Panc1 (cell line): ENCODE results near the gene TC2N.

Experiments used
- POLR2AphosphoS5 ChIP-seq: IDR thresholded peaks from 2 replicates; pipeline ENCODE4 v1.6.1; 2012; ENCODE audit warnings: mild to moderate bottlenecking, low read depth, low read length, moderate library complexity
- SIN3A ChIP-seq: IDR thresholded peaks from 2 replicates; pipeline ENCODE4 v1.6.1; 2012; ENCODE audit warnings: low read depth, mild to moderate bottlenecking, low read length, moderate library complexity, borderline replicate concordance; ENCODE audit not compliant: insufficient read depth
- TCF7L2 ChIP-seq: IDR thresholded peaks from 2 replicates; pipeline ENCODE4 v1.6.1; 2011; ENCODE audit warnings: mild to moderate bottlenecking, low read depth, low read length, inconsistent platforms
- TF ChIP-seq, protein P1 (sequence below): fragments of 450-650 bp; IDR thresholded peaks from 2 replicates; pipeline ENCODE4 v1.5.1; 2017; ENCODE audit warnings: mild to moderate bottlenecking
- TF ChIP-seq, protein P2 (sequence below), 2 experiments: IDR thresholded peaks; 2 replicates each; pipeline ENCODE4 v1.6.1; 2011 to 2012; ENCODE audit warnings: low read depth in 2 of 2, control low read depth in 1 of 2, low read length in 1 of 2, mild to moderate bottlenecking in 1 of 2, moderate library complexity in 1 of 2; ENCODE audit not compliant: insufficient read depth in 1 of 2

DNA sequence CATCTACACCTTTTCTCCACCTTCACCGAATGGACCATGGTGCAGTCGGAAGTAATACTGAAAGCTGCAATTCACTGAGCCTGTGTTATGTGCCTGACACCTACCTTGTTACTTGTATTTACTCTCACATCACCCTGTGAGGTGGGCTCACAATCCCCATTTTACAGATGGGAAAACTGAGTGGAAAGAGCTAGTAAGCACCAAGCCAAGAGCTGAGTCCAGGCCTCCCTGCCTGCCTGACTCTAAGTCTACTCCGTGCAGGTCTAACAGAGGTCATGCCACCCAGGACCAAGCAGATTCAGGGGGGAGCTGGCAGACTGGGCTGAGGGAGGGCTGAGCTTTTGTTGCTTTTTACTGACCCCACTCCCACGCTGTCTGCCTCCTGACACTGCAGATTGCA lies 29.1 kb upstream of the TC2N start:
- TF ChIP-seq, protein P1, sequence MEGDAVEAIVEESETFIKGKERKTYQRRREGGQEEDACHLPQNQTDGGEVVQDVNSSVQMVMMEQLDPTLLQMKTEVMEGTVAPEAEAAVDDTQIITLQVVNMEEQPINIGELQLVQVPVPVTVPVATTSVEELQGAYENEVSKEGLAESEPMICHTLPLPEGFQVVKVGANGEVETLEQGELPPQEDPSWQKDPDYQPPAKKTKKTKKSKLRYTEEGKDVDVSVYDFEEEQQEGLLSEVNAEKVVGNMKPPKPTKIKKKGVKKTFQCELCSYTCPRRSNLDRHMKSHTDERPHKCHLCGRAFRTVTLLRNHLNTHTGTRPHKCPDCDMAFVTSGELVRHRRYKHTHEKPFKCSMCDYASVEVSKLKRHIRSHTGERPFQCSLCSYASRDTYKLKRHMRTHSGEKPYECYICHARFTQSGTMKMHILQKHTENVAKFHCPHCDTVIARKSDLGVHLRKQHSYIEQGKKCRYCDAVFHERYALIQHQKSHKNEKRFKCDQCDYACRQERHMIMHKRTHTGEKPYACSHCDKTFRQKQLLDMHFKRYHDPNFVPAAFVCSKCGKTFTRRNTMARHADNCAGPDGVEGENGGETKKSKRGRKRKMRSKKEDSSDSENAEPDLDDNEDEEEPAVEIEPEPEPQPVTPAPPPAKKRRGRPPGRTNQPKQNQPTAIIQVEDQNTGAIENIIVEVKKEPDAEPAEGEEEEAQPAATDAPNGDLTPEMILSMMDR: no peak
- TF ChIP-seq POLR2AphosphoS5: no peak
- TF ChIP-seq, protein P2, sequence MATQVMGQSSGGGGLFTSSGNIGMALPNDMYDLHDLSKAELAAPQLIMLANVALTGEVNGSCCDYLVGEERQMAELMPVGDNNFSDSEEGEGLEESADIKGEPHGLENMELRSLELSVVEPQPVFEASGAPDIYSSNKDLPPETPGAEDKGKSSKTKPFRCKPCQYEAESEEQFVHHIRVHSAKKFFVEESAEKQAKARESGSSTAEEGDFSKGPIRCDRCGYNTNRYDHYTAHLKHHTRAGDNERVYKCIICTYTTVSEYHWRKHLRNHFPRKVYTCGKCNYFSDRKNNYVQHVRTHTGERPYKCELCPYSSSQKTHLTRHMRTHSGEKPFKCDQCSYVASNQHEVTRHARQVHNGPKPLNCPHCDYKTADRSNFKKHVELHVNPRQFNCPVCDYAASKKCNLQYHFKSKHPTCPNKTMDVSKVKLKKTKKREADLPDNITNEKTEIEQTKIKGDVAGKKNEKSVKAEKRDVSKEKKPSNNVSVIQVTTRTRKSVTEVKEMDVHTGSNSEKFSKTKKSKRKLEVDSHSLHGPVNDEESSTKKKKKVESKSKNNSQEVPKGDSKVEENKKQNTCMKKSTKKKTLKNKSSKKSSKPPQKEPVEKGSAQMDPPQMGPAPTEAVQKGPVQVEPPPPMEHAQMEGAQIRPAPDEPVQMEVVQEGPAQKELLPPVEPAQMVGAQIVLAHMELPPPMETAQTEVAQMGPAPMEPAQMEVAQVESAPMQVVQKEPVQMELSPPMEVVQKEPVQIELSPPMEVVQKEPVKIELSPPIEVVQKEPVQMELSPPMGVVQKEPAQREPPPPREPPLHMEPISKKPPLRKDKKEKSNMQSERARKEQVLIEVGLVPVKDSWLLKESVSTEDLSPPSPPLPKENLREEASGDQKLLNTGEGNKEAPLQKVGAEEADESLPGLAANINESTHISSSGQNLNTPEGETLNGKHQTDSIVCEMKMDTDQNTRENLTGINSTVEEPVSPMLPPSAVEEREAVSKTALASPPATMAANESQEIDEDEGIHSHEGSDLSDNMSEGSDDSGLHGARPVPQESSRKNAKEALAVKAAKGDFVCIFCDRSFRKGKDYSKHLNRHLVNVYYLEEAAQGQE (IDR thresholded peaks at IDR 0.05; ENCODE audit: insufficient read depth in 1 of 2, low read depth in 2 of 2, low read length in 1 of 2): no peak
- TF ChIP-seq SIN3A: no peak
- TF ChIP-seq TCF7L2: no peak
